SU-DHL-6 (cell line): ENCODE measurements around the gene PI16.

Experiments used
- H2AFZ ChIP-seq: fragments of 200-600 bp; sonication (generic); 2 replicates; pipeline ENCODE4 v1.6.1; 2014; ENCODE audit warnings: low read depth, mild to moderate bottlenecking, moderate library complexity, mixed read lengths, antibody characterized with exemption, low read length; ENCODE audit not compliant: severe bottlenecking
- H3F3A ChIP-seq: fragments of 200-600 bp; shearing (Covaris generic); 2 replicates; pipeline ENCODE4 v1.6.0; 2016; ENCODE audit warnings: antibody characterized with exemption, mild to moderate bottlenecking; ENCODE audit not compliant: insufficient read depth
- H3K27ac ChIP-seq: fragments of 200-600 bp; sonication (generic); 2 replicates; pipeline ENCODE4 v1.5.1; 2016; ENCODE audit warnings: low read depth, mild to moderate bottlenecking, low read length, moderate library complexity, mixed read lengths
- H3K27me3 ChIP-seq: fragments of 200-600 bp; sonication (generic), shearing (Covaris generic); 2 replicates; pipeline ENCODE4 v1.6.0; 2014; ENCODE audit warnings: mild to moderate bottlenecking, low read length
- H3K36me3 ChIP-seq: fragments of 200-600 bp; sonication (generic); 2 replicates; pipeline ENCODE4 v1.6.1; 2014; ENCODE audit warnings: mild to moderate bottlenecking, low read length, mixed read lengths
- H3K4me2 ChIP-seq: fragments of 300-600, 200-600 bp; shearing (Covaris generic), sonication (generic); 2 replicates; pipeline ENCODE4 v1.6.0; 2014; ENCODE audit warnings: low read length, low read depth, mild to moderate bottlenecking; ENCODE audit not compliant: poor library complexity, severe bottlenecking
- H3K4me3 ChIP-seq: fragments of 200-600 bp; sonication (generic); 2 replicates; pipeline ENCODE4 v1.5.1; 2014; ENCODE audit warnings: antibody characterized with exemption, low read length, mild to moderate bottlenecking, mixed read lengths; ENCODE audit not compliant: insufficient read depth, poor library complexity, severe bottlenecking
- H3K79me2 ChIP-seq: fragments of 200-600 bp; sonication (generic); 2 replicates; pipeline ENCODE4 v1.6.1; 2014; ENCODE audit warnings: mild to moderate bottlenecking, low read length, moderate library complexity; ENCODE audit not compliant: insufficient read depth
- H3K9ac ChIP-seq: fragments of 200-600 bp; sonication (generic); 2 replicates; pipeline ENCODE4 v1.7.0; 2014; ENCODE audit warnings: mild to moderate bottlenecking, low read length
- H3K9me2 ChIP-seq: fragments of 200-600 bp; sonication (generic); replicated peaks from 2 replicates; pipeline ENCODE4 v1.6.1; 2014; ENCODE audit warnings: low read length; ENCODE audit not compliant: insufficient read depth
- H3K9me3 ChIP-seq: fragments of 200-600 bp; sonication (generic); 2 replicates; pipeline ENCODE4 v1.6.1; 2014; ENCODE audit warnings: low read length, mixed read lengths; ENCODE audit not compliant: insufficient read depth
- H4K20me1 ChIP-seq: fragments of 200-600 bp; sonication (generic); 2 replicates; pipeline ENCODE4 v1.6.1; 2014; ENCODE audit warnings: low read depth, mild to moderate bottlenecking, antibody characterized with exemption, low read length, moderate library complexity, mixed read lengths
- CTCF ChIP-seq: fragments of 200-600 bp; sonication (generic); IDR thresholded peaks from one replicate; pipeline ENCODE4 v1.5.1; 2017; ENCODE audit warnings: antibody characterized with exemption, mild to moderate bottlenecking, low read length, moderate library complexity; ENCODE audit not compliant: insufficient read depth, poor library complexity, severe bottlenecking
- EZH2phosphoT487 ChIP-seq: fragments of 200-600 bp; sonication (generic), shearing (Covaris generic); conservative IDR thresholded peaks from 2 replicates; pipeline ENCODE4 v1.6.1; 2018; ENCODE audit warnings: mild to moderate bottlenecking, antibody characterized with exemption, low read length, moderate library complexity, mixed read lengths

PI16 gene

DNA sequence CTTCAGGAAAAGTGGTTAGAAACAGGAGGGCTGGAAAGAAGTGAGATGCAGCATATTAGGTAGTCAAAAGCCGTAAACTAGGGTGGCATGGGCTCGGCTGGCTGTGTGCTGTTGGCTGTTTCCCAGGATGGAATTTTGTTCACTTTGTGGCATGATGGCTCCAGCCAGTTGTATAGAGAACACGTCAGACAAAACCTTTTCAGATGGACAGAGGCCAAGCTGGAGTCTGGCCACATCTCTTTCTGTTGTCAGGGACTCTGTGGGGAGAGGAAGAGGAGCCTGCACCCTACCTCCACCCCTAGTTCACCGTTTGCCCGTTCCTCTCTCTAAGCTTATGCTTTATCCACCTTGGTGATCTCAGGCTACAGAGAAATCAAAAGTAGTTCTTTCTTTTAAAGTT is 46.8 kb upstream of the PI16 start:
- no peak overlapping the region for H2AFZ ChIP-seq
- H3K4me2 ChIP-seq, result no peak overlapping the region
- H3K27me3 ChIP-seq, result no peaks in the 10 kb centered on the region
- H3K36me3 ChIP-seq, result peaks cover 44% of the 10 kb centered on the region
- H3F3A ChIP-seq, result no peaks in the 10 kb centered on the region
- peaks cover 9% of the 10 kb centered on the region; the same call in 1 of the 2 replicates for H3K79me2 ChIP-seq
- no peak overlapping the region for H3K9ac ChIP-seq
- no peaks in the 10 kb centered on the region for H4K20me1 ChIP-seq
- no peaks in the 10 kb centered on the region for H3K9me2 ChIP-seq
- no peak overlapping the region for H3K4me3 ChIP-seq
- TF ChIP-seq EZH2phosphoT487, result no peak
- no peak for TF ChIP-seq CTCF
- no peak overlapping the region for H3K27ac ChIP-seq
- H3K9me3 ChIP-seq, result no peaks in the 10 kb centered on the region

GRCh38 chr6:36908747-36909146 is 45.8 kb upstream of the PI16 start:
- Histone ChIP-seq H3K4me3 (no peak overlapping the region), H3K9ac (no peak overlapping the region), H2AFZ (no peak overlapping the region), H3K9me2 (no peaks in the 10 kb centered on the region), H3K36me3 (peaks cover 37% of the 10 kb centered on the region), H3K27me3 (no peaks in the 10 kb centered on the region), H3K4me2 (no peak overlapping the region), H3K27ac (no peak overlapping the region), H3K79me2 (peaks cover 9% of the 10 kb centered on the region; the same call in 1 of the 2 replicates), H3K9me3 (no peaks in the 10 kb centered on the region), H4K20me1 (no peaks in the 10 kb centered on the region), H3F3A (no peaks in the 10 kb centered on the region)
- TF ChIP-seq EZH2phosphoT487 (no peak), CTCF (no peak)

DNA sequence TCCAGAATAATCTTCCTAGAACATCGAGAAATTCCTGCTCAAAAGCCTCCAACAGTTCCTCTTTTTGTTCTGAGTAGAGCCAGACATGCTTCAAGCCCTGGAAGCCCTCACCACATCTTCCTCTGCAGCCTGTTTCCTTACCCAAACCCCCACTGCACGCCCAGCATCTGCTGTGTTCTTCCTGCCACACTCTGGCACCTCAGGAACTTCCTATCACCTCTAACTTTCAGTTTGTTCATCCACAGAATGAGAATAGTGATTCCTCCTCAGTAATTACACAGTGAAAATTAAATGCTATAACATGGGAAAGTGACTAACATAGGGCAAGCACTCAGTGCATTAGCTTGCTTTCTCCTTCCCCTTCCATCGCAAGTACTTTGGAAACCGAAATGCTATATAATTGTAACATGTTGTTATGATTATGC is 42.5 kb upstream of the PI16 start:
- Histone ChIP-seq H4K20me1 (no peaks in the 10 kb centered on the region), H3K27me3 (no peaks in the 10 kb centered on the region), H3K9ac (no peak overlapping the region), H3K27ac (no peak overlapping the region), H3K36me3 (peaks cover 26% of the 10 kb centered on the region), H2AFZ (no peak overlapping the region), H3K9me3 (no peaks in the 10 kb centered on the region), H3K4me2 (no peak overlapping the region), H3K9me2 (no peaks in the 10 kb centered on the region), H3F3A (0 out of 2 replicates have a peak, but pooled peaks cover 4% of the 10 kb centered on the region), H3K4me3 (no peak overlapping the region), H3K79me2 (peaks cover 9% of the 10 kb centered on the region; the same call in 1 of the 2 replicates)
- TF ChIP-seq CTCF, result no peak
- no peak for TF ChIP-seq EZH2phosphoT487
